Ishikawa (cell line): Measurements from ENCODE around the gene VPS4B.

Experiments used
- CREB1 ChIP-seq: IDR thresholded peaks from 2 replicates; pipeline ENCODE4 v1.6.1; 2012; ENCODE audit warnings: low read depth
- EGR1 ChIP-seq: IDR thresholded peaks from 2 replicates; pipeline ENCODE4 v1.6.1; 2012
- EP300 ChIP-seq: IDR thresholded peaks from 2 replicates; pipeline ENCODE4 v1.6.1; 2012; ENCODE audit warnings: borderline replicate concordance
- FOXM1 ChIP-seq: IDR thresholded peaks from 2 replicates; pipeline ENCODE4 v1.6.1; 2012; ENCODE audit warnings: low read depth, borderline replicate concordance
- RAD21 ChIP-seq: IDR thresholded peaks from 2 replicates; pipeline ENCODE4 v1.6.1; 2012; ENCODE audit warnings: low read depth
- REST ChIP-seq: IDR thresholded peaks from 2 replicates; pipeline ENCODE4 v1.6.1; 2012; ENCODE audit warnings: low read depth, mild to moderate bottlenecking
- TAF1 ChIP-seq: IDR thresholded peaks from 2 replicates; pipeline ENCODE4 v1.6.1; 2012; ENCODE audit warnings: low read depth, mild to moderate bottlenecking
- TEAD4 ChIP-seq: IDR thresholded peaks from 2 replicates; pipeline ENCODE4 v1.6.1; 2012
- YY1 ChIP-seq: IDR thresholded peaks from 2 replicates; pipeline ENCODE4 v1.6.1; 2012; ENCODE audit warnings: low read depth
- TF ChIP-seq, protein P1 (sequence below): IDR thresholded peaks from 2 replicates; pipeline ENCODE4 v1.6.1; 2012

- TF ChIP-seq YY1 (no peak), RAD21 (no peak), CREB1 (no peak), FOXM1 (no peak), EP300 (no peak), TEAD4 (no peak), REST (no peak), TAF1 (no peak), EGR1 (no peak)
- TF ChIP-seq, protein P1, sequence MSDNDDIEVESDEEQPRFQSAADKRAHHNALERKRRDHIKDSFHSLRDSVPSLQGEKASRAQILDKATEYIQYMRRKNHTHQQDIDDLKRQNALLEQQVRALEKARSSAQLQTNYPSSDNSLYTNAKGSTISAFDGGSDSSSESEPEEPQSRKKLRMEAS, result no peak
Observed at GRCh38 chr18:63407734-63408133, 14.5 kb downstream of the VPS4B start.
